PC-3 (cell line): ENCODE data around the gene ICE1.

ENCODE experiments used
- CTCF ChIP-seq: fragments of 300-600 bp; sonication (generic); conservative IDR thresholded peaks from 2 replicates; pipeline ENCODE4 v1.5.1; 2017; ENCODE audit warnings: antibody characterized with exemption, low read depth, mild to moderate bottlenecking, low read length
- EZH2 ChIP-seq: fragments of 300-600 bp; sonication (generic); IDR thresholded peaks from one replicate; pipeline ENCODE4 v1.6.1; 2017; ENCODE audit warnings: antibody characterized with exemption, mild to moderate bottlenecking, low read length; ENCODE audit not compliant: unreplicated experiment
- EZH2phosphoT487 ChIP-seq: fragments of 300-600 bp; sonication (generic); IDR thresholded peaks from 2 replicates; pipeline ENCODE4 v1.6.1; 2018; ENCODE audit warnings: mild to moderate bottlenecking, antibody characterized with exemption, low read length, borderline replicate concordance

GRCh38 chr5:5380298-5380697 is 42.2 kb upstream of the ICE1 start:
- no peak for TF ChIP-seq CTCF
- no peak for TF ChIP-seq EZH2phosphoT487
- no peak for TF ChIP-seq EZH2
